Neural crest cell (in vitro differentiated cells): ENCODE results near the gene VWA8. TPM values are rescaled to one million over a fixed set of nuclear protein-coding genes. Genes with fewer than 3 reads are reported as not detected.
"Not testable (repeated sequence)": the region's sequence is repeated elsewhere in the genome, so short reads cannot be mapped to it uniquely, and the experiment has no call there.

Experiments used
- DNase-seq: peaks from one replicate; pipeline ENCODE4 v3.0.0; 2021; ENCODE audit warnings: low read depth, mixed read lengths, low spot score
- H3K27ac Mint-ChIP-seq: one replicate; pipeline ENCODE4 v1.8.0; 2021; ENCODE audit warnings: mild to moderate bottlenecking, mixed read lengths; ENCODE audit not compliant: unreplicated experiment
- H3K27me3 Mint-ChIP-seq: 2 replicates; pipeline ENCODE4 v1.8.0; 2021; ENCODE audit warnings: low read depth, mild to moderate bottlenecking, mixed read lengths
- H3K36me3 Mint-ChIP-seq: 2 replicates; pipeline ENCODE4 v1.8.0; 2021; ENCODE audit warnings: low read depth, mild to moderate bottlenecking, mixed read lengths
- H3K4me1 Mint-ChIP-seq: 2 replicates; pipeline ENCODE4 v1.8.0; 2021; ENCODE audit warnings: mixed read lengths
- H3K4me3 Mint-ChIP-seq: one replicate; pipeline ENCODE4 v1.8.0; 2021; ENCODE audit warnings: mild to moderate bottlenecking, mixed read lengths
- H3K9me3 Mint-ChIP-seq: 2 replicates; pipeline ENCODE4 v1.8.0; 2021; ENCODE audit warnings: mixed read lengths
- CTCF ChIP-seq: fragments of 200-600 bp; sonication (generic); conservative IDR thresholded peaks from 2 replicates; pipeline ENCODE4 v1.5.0; 2021; ENCODE audit warnings: antibody characterized with exemption, mild to moderate bottlenecking
- total RNA-seq: library from RNA; stranded (reverse); gene quantifications from 2 replicates; pipeline ENCODE4 v1.2.1, GENCODE V29; 2021

The VWA8 gene
- total RNA-seq, 1 donor from 2014 or later = 19.5 TPM

- no peaks in the 10 kb centered on the region for H3K4me1 Mint-ChIP-seq
- no peak for DNase-seq
- H3K27me3 Mint-ChIP-seq = no peaks in the 10 kb centered on the region
- no peak overlapping the region for H3K27ac Mint-ChIP-seq
- no peak overlapping the region for H3K4me3 Mint-ChIP-seq
- H3K9me3 Mint-ChIP-seq = peaks cover 7% of the 10 kb centered on the region
- H3K36me3 Mint-ChIP-seq = peaks cover 27% of the 10 kb centered on the region
- no peak for TF ChIP-seq CTCF
Measured at GRCh38 chr13:41837629-41838028, 123.3 kb downstream of the VWA8 start.

- peaks cover 24% of the 10 kb centered on the region for H3K36me3 Mint-ChIP-seq
- TF ChIP-seq CTCF = no peak
Measured at GRCh38 chr13:41835871-41836270, 125.0 kb downstream of the VWA8 start.

GRCh38 chr13:41834697-41835096, 126.2 kb downstream of the VWA8 start:
- H3K4me3 Mint-ChIP-seq, H3K27me3 Mint-ChIP-seq, H3K9me3 Mint-ChIP-seq, H3K27ac Mint-ChIP-seq, DNase-seq, H3K4me1 Mint-ChIP-seq: not testable (repeated sequence)
- H3K36me3 Mint-ChIP-seq = peaks cover 19% of the 10 kb centered on the region

More at GRCh38 chr13:41835871-41836270, 125.0 kb downstream of the VWA8 start:
- no peak for DNase-seq
- no peak overlapping the region for H3K27ac Mint-ChIP-seq
- no peaks in the 10 kb centered on the region for H3K27me3 Mint-ChIP-seq
- peaks cover 7% of the 10 kb centered on the region for H3K9me3 Mint-ChIP-seq
- H3K4me3 Mint-ChIP-seq = no peak overlapping the region
- H3K4me1 Mint-ChIP-seq = no peaks in the 10 kb centered on the region

GRCh38 chr13:41833831-41834230, 127.1 kb downstream of the VWA8 start:
- Mint-ChIP-seq H3K9me3 (peaks cover 4% of the 10 kb centered on the region), H3K27me3 (no peaks in the 10 kb centered on the region), H3K4me3 (no peak overlapping the region), H3K27ac (no peak overlapping the region), H3K4me1 (no peaks in the 10 kb centered on the region), H3K36me3 (peaks cover 15% of the 10 kb centered on the region)
- TF ChIP-seq CTCF = no peak
- no peak for DNase-seq

GRCh38 chr13:41833201-41833600, 127.7 kb downstream of the VWA8 start:
- Mint-ChIP-seq H3K36me3 (peaks cover 14% of the 10 kb centered on the region), H3K4me3 (no peak overlapping the region), H3K27ac (no peak overlapping the region), H3K27me3 (no peaks in the 10 kb centered on the region), H3K9me3 (peaks cover 4% of the 10 kb centered on the region), H3K4me1 (no peaks in the 10 kb centered on the region)
- DNase-seq = no peak
- no peak for TF ChIP-seq CTCF

- H3K27me3 Mint-ChIP-seq = no peaks in the 10 kb centered on the region
- DNase-seq = no peak
- no peaks in the 10 kb centered on the region for H3K4me1 Mint-ChIP-seq
- H3K4me3 Mint-ChIP-seq = no peak overlapping the region
- H3K9me3 Mint-ChIP-seq = no peaks in the 10 kb centered on the region
- TF ChIP-seq CTCF = no peak
- H3K27ac Mint-ChIP-seq = no peak overlapping the region
- peaks cover 7% of the 10 kb centered on the region for H3K36me3 Mint-ChIP-seq
Measured at GRCh38 chr13:41827507-41828213, 133.2 kb downstream of the VWA8 start.
